Ovary (tissue), 9 donors: ENCODE measurements around the gene PERP. TPM values are rescaled to one million over a fixed set of nuclear protein-coding genes. Genes with fewer than 3 reads are reported as not detected.

Experiments
- DNase-seq, 5 donors: peaks; one replicate each; pipeline ENCODE4 v3.0.0-alpha.2; 2019 to 2020
- H3K27ac ChIP-seq, 2 donors: fragments of 200-600 bp; one replicate each; pipeline versions ENCODE4 v1.5.1 to v1.8.0; 2019 to 2022
- H3K27me3 ChIP-seq: fragments of 200-600 bp; one replicate; pipeline ENCODE4 v1.8.0; 2022
- H3K36me3 ChIP-seq: fragments of 200-600 bp; sonication (generic); one replicate; pipeline ENCODE4 v1.5.1; 2019
- H3K4me1 ChIP-seq: one replicate; pipeline ENCODE4 v1.8.1; 2013; ENCODE audit warnings: mild to moderate bottlenecking, moderate library complexity; ENCODE audit not compliant: insufficient read depth
- H3K4me3 ChIP-seq: fragments of 200-600 bp; sonication (generic); one replicate; pipeline ENCODE4 v1.5.1; 2017
- H3K9me3 ChIP-seq, 2 donors: fragments of 200-600 bp in 1 of 2; sonication (generic) in 1 of 2; one replicate each; pipeline versions ENCODE4 v1.5.1 to v1.8.1; 2013 to 2019; ENCODE audit warnings: mild to moderate bottlenecking in 1 of 2, moderate library complexity in 1 of 2
- EP300 ChIP-seq: sonication (generic); formaldehyde crosslinking; IDR thresholded peaks from one replicate; pipeline ENCODE4 v1.6.1; 2017; ENCODE audit warnings: antibody characterized with exemption
- POLR2A ChIP-seq: fragments of 450-650 bp; IDR thresholded peaks from one replicate; pipeline ENCODE4 v1.6.1; 2017; ENCODE audit warnings: antibody characterized with exemption, mild to moderate bottlenecking, moderate library complexity
- WGBS, 3 donors: extraction: QIAGEN DNeasy Blood & Tissue Kit in 1 of 3; methylation state at CpG; one replicate each; pipeline versions ENCODE4 v1.1.5 to v1.1.7; 2013 to 2017; 5-methylcytosine and 5-hydroxymethylcytosine counted together
- intact Hi-C, 4 donors: fragments of 100-400 bp; cut with DNase I; formaldehyde crosslinking; loops; one replicate each; pipeline versions ENCODE4 v1.11.0 to v1.15.1; 2022 to 2023
- polyA plus RNA-seq, 2 donors: library from polyadenylated mRNA; stranded (reverse); fragments of 200-250 nt in 1 of 2; fragments of 350-450 nt in 1 of 2; fragmentation: Illumina TruSeq in 1 of 2; extraction: RNeasy Lipid Tissue Mini Kit (QIAGEN cat#74804) in 1 of 2; gene quantifications; one replicate each; pipeline ENCODE4 v1.2.3, GENCODE V29; 2013 to 2014
- total RNA-seq, 7 donors: library from RNA; depleted of rRNA in 2 of 7; stranded (reverse); fragments of >200 nt in 2 of 7; fragmentation: NEBNext Ultra II Directional in 3 of 7; extraction: Animal tissue kit (Norgen Biotek cat#: 25700) in 3 of 7; gene quantifications; one replicate each; pipeline versions ENCODE4 v1.1.0 to v1.2.4, GENCODE V29; 2016 to 2023
- TF ChIP-seq, protein P1 (sequence below), 3 donors: fragments of 450-650 bp in 2 of 3; fragments of 200-600 bp in 1 of 3; IDR thresholded peaks; one replicate each; pipeline versions ENCODE4 v1.5.1 to v1.8.0; 2016 to 2022; ENCODE audit warnings: antibody characterized with exemption in 3 of 3, mild to moderate bottlenecking in 1 of 3
- donor health status: DM: no; HTN: no; CAD: no; lungs with moderate emphysema.
- donor health status: DM: no; HTN: no; CAD: no.
- donor health status: Bipolar disorder and iron deficiency.
- donor health status: DM: yes; HTN: yes; CAD: no.
- donor health status: DM: no; HTN: no; CAD: no.
- donor health status: DM: yes; HTN: yes; CAD: no.

The PERP gene
- total and polyA plus RNA-seq, 9 donors = 3.1 to 56.2 (median 7.8) TPM

DNA sequence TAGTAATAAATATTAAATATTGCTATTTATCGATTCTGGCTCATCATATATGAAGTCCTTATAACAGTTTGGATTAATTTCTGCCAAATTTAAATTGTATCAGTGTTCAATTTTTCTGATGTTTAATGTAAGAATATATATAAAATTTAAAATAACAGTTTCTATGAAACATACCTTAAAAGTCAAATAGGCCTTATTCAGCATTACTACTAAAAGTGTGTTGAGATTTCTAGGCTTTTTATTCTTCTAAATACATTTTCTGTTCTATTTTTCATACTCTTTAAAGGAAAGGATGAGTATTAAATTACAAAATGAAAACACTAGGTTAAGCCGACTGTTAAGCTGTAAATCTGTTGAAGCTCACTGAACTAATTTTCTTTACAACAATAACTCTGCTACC, 13.6 kb downstream of the PERP start:
- Histone ChIP-seq H3K27ac (no peak overlapping the region), H3K4me1 (no peaks in the 10 kb centered on the region), H3K36me3 (no peaks in the 10 kb centered on the region), H3K9me3 (no peaks in the 10 kb centered on the region), H3K4me3 (no peak overlapping the region), H3K27me3 (no peaks in the 10 kb centered on the region)
- intact Hi-C loops = no loop called here
- DNase-seq = no peak
- no peak for TF ChIP-seq POLR2A
- TF ChIP-seq EP300 = no peak
- TF ChIP-seq, protein P1, sequence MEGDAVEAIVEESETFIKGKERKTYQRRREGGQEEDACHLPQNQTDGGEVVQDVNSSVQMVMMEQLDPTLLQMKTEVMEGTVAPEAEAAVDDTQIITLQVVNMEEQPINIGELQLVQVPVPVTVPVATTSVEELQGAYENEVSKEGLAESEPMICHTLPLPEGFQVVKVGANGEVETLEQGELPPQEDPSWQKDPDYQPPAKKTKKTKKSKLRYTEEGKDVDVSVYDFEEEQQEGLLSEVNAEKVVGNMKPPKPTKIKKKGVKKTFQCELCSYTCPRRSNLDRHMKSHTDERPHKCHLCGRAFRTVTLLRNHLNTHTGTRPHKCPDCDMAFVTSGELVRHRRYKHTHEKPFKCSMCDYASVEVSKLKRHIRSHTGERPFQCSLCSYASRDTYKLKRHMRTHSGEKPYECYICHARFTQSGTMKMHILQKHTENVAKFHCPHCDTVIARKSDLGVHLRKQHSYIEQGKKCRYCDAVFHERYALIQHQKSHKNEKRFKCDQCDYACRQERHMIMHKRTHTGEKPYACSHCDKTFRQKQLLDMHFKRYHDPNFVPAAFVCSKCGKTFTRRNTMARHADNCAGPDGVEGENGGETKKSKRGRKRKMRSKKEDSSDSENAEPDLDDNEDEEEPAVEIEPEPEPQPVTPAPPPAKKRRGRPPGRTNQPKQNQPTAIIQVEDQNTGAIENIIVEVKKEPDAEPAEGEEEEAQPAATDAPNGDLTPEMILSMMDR (IDR thresholded peaks at IDR 0.05) = no peak
- 90 to 94% (median 91%) methylated on average over 2 of the region's 2 CpGs for WGBS, 3 donors

GRCh38 chr6:138092686-138093085, 14.5 kb downstream of the PERP start:
- intact Hi-C loops = no loop called here

GRCh38 chr6:138089325-138089724, 17.9 kb downstream of the PERP start:
- Histone ChIP-seq H3K36me3 (no peaks in the 10 kb centered on the region), H3K27ac (no peak overlapping the region), H3K4me3 (no peak overlapping the region), H3K4me1 (no peaks in the 10 kb centered on the region), H3K27me3 (no peaks in the 10 kb centered on the region), H3K9me3 (no peaks in the 10 kb centered on the region)
- TF ChIP-seq, protein P1 (IDR thresholded peaks at IDR 0.05) = no peak
- TF ChIP-seq POLR2A (no peak), EP300 (no peak)
- intact Hi-C loops = no loop called here
- no peak for DNase-seq

More at GRCh38 chr6:138092686-138093085, 14.5 kb downstream of the PERP start:
- TF ChIP-seq POLR2A (no peak), EP300 (no peak)
- H3K36me3 ChIP-seq = no peaks in the 10 kb centered on the region
- H3K27ac ChIP-seq = no peak overlapping the region
- DNase-seq = no peak
- no peaks in the 10 kb centered on the region for H3K27me3 ChIP-seq
- no peaks in the 10 kb centered on the region for H3K9me3 ChIP-seq
- H3K4me1 ChIP-seq = no peaks in the 10 kb centered on the region
- no peak overlapping the region for H3K4me3 ChIP-seq
- 50 to 84% (median 74%) methylated on average over 4 of the region's 4 CpGs for WGBS, 3 donors

GRCh38 chr6:138088326-138088762, 18.9 kb downstream of the PERP start:
- Histone ChIP-seq H3K4me3 (no peak overlapping the region), H3K36me3 (no peaks in the 10 kb centered on the region), H3K4me1 (no peaks in the 10 kb centered on the region), H3K9me3 (no peaks in the 10 kb centered on the region), H3K27ac (no peak overlapping the region), H3K27me3 (no peaks in the 10 kb centered on the region)
- intact Hi-C loops = no loop called here
- TF ChIP-seq EP300 = no peak
- TF ChIP-seq POLR2A = no peak
- TF ChIP-seq, protein P1 (IDR thresholded peaks at IDR 0.05) = no peak
- 49 to 60% (median 54%) methylated on average over 4 of the region's 4 CpGs for WGBS, 3 donors
- no peak for DNase-seq

DNA sequence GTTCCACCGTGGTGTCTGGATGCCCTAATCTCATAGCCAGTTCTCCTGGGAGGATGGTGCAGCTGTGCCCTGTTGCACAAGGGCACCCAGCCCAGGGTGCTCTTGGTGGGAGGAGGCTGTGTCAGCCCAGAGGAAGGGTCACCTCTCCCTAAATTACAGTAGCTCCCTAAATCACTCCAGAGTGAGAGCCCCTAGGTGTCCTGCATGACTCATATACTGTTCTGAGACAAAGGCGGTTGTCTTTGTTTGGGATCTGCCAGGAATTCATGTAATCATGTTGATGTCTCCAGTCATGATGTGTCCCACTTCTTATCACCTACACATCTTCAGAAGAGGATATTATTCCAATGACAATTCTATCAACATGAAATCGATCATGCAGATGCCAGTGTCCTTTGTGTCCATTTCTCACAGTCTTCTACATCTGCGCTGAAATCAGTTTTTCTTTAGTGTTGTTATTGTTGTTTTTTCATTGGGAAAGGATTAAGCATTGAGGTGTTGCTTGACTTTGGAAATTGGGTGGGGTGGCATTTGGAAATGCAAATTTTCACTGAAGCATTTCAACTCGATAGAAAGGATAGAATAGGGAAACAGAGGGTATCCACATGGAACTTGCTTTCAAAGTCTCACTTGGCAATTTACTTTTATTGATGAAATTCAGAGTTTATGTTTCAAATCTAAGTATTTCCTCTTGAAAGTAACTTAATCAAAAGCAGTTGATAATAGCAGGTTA, 19.5 kb downstream of the PERP start:
- 68 to 77% (median 75%) methylated on average over 5 of the region's 5 CpGs for WGBS, 3 donors
- Histone ChIP-seq H3K27ac (no peak overlapping the region), H3K4me1 (no peaks in the 10 kb centered on the region), H3K9me3 (no peaks in the 10 kb centered on the region), H3K36me3 (no peaks in the 10 kb centered on the region), H3K27me3 (no peaks in the 10 kb centered on the region), H3K4me3 (no peak overlapping the region)
- no peak for DNase-seq
- intact Hi-C loops = no loop called here
- TF ChIP-seq EP300 = no peak
- no peak for TF ChIP-seq POLR2A
- TF ChIP-seq, protein P1 (IDR thresholded peaks at IDR 0.05) = no peak
